PC-9 (cell line): ENCODE measurements around the gene DNM3. TPM values are rescaled to one million over a fixed set of nuclear protein-coding genes. Genes with fewer than 3 reads are reported as not detected.

Source experiments
- BruUV-seq: library from RNA; stranded (reverse); fragments of 400-500 nt; replicated peaks from 2 replicates; lab custom pipeline; 2021; lab: Mats Ljungman, UMichigan
- CTCF ChIA-PET: fragments of 300-600 bp; sonication (Branson Sonifier 250); formaldehyde crosslinking; loops from one replicate; lab custom pipeline; 2022; ENCODE audit warnings: antibody characterized with exemption; lab: Charles Lee
- POLR2A ChIA-PET: fragments of 300-600 bp; sonication (Branson Sonifier 250); formaldehyde crosslinking; loops from one replicate; lab custom pipeline; 2022; ENCODE audit warnings: antibody characterized with exemption; ENCODE audit not compliant: unreplicated experiment; lab: Charles Lee
- DNase-seq, 2 experiments: peaks; one replicate each; pipeline versions ENCODE4 v3.0.0 to v3.0.0-alpha.2; 2015 to 2022; ENCODE audit warnings: mixed read lengths in 1 of 2
- H2AFZ ChIP-seq: fragments of 200-600 bp; sonication (generic); 2 replicates; pipeline ENCODE4 v1.8.1; 2017; ENCODE audit warnings: antibody characterized with exemption
- H3F3A ChIP-seq: fragments of 200-600 bp; sonication (generic); 2 replicates; pipeline ENCODE4 v1.8.1; 2017; ENCODE audit warnings: antibody characterized with exemption, mild to moderate bottlenecking, low read depth; ENCODE audit not compliant: insufficient read depth
- H3K27ac ChIP-seq: fragments of 200-600 bp; sonication (generic); 2 replicates; pipeline ENCODE4 v1.6.1; 2016; ENCODE audit warnings: mixed run types
- H3K27me3 ChIP-seq: fragments of 200-600 bp; sonication (generic); 2 replicates; pipeline ENCODE4 v1.6.1; 2016; ENCODE audit warnings: low read depth, mixed run types; ENCODE audit not compliant: insufficient read depth
- H3K36me3 ChIP-seq: fragments of 200-600 bp; sonication (generic); 2 replicates; pipeline ENCODE4 v1.6.1; 2016; ENCODE audit warnings: low read depth, mixed run types
- H3K4me1 ChIP-seq: fragments of 200-600 bp; sonication (generic); replicated peaks from 2 replicates; pipeline ENCODE4 v1.6.1; 2016; ENCODE audit warnings: mixed run types; ENCODE audit not compliant: insufficient read depth
- H3K4me2 ChIP-seq: fragments of 200-600 bp; sonication (generic); 2 replicates; pipeline ENCODE4 v1.6.1; 2017; ENCODE audit warnings: mixed run types
- H3K4me3 ChIP-seq: fragments of 200-600 bp; sonication (generic); 2 replicates; pipeline ENCODE4 v1.6.1; 2016; ENCODE audit warnings: mixed run types
- H3K79me2 ChIP-seq: fragments of 200-600 bp; sonication (generic); 2 replicates; pipeline ENCODE4 v1.6.1; 2017; ENCODE audit warnings: low read depth, mixed run types
- H3K9me2 ChIP-seq: fragments of 200-600 bp; sonication (generic); 2 replicates; pipeline ENCODE4 v1.8.1; 2017; ENCODE audit warnings: mild to moderate bottlenecking; ENCODE audit not compliant: insufficient read depth
- H3K9me3 ChIP-seq: fragments of 200-600 bp; sonication (generic); 2 replicates; pipeline ENCODE4 v1.8.1; 2016; ENCODE audit warnings: low read depth; ENCODE audit not compliant: insufficient read depth
- H4K20me1 ChIP-seq: fragments of 200-600 bp; sonication (generic); 2 replicates; pipeline ENCODE4 v1.8.1; 2017; ENCODE audit not compliant: insufficient read depth
- CTCF ChIP-seq: fragments of 200-600 bp; sonication (generic); conservative IDR thresholded peaks from 2 replicates; pipeline ENCODE4 v1.6.1; 2017; ENCODE audit warnings: mixed run types, antibody characterized with exemption, mild to moderate bottlenecking, moderate library complexity
- EZH2 ChIP-seq: fragments of 200-600 bp; sonication (generic); IDR thresholded peaks from 2 replicates; pipeline ENCODE4 v1.8.0; 2017; ENCODE audit warnings: antibody characterized with exemption, low read depth
- intact Hi-C: fragments of 100-400 bp; cut with micrococcal nuclease; formaldehyde crosslinking; loops from one replicate; pipeline ENCODE4 v1.10.0; 2022; ENCODE audit not compliant: unreplicated experiment
- total RNA-seq: library from RNA; stranded (reverse); gene quantifications from 2 replicates; pipeline ENCODE4 v1.2.3, GENCODE V29; 2021

DNM3 gene
- total RNA-seq, 1 experiment from 2014 or later = 1.7 TPM

GRCh38 chr1:172162236-172162635 is 320.9 kb downstream of the DNM3 start:
- Histone ChIP-seq H3K27me3 (no peaks in the 10 kb centered on the region), H3K4me2 (no peak overlapping the region), H3K36me3 (no peaks in the 10 kb centered on the region), H3K79me2 (no peaks in the 10 kb centered on the region), H3K4me1 (no peaks in the 10 kb centered on the region), H3K4me3 (no peak overlapping the region), H2AFZ (no peak overlapping the region), H3K9me3 (no peaks in the 10 kb centered on the region), H3K9me2 (no peaks in the 10 kb centered on the region), H3K27ac (no peak overlapping the region), H4K20me1 (no peaks in the 10 kb centered on the region), H3F3A (no peaks in the 10 kb centered on the region)
- intact Hi-C loops = no loop called here
- no peak for TF ChIP-seq EZH2
- no peak for TF ChIP-seq CTCF
- ChIA-PET CTCF (no interaction called here), POLR2A (no interaction called here)
- no peak for DNase-seq
- no TSS peak for BruUV-seq

DNA sequence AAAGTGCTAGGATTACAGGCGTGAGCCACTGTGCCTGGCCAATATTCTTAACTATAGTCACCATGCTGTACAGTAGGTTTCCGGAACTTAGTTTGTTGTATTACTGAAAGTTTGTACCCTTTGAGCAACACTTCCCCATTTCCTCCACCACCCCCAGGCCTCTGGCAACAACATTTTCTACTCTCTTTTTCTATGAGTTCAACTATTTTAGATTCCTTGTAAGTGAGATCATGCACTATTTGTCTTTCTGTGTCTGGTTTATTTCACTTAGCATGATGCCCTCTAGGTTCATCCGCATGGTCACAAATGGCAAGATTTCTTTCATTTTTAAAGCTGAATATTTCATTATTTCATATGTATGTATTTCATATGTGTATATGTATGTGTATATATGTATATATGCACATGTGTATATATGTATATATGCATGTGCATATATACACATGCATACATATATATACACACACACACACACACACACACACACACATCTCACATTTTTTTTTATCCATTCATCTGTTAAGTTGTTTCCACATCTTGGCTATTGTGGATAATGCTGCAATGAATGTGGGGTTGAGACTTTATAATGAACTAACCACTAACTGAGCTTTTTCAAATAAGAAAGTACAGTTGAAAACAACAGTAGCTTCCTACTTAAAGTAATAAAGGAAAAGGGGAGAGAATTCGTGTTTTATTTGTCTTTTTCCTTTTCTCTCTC is 322.4 kb downstream of the DNM3 start:
- H3K27ac ChIP-seq = no peak overlapping the region
- H2AFZ ChIP-seq = no peak overlapping the region
- H3K9me2 ChIP-seq = no peaks in the 10 kb centered on the region; the same call in 1 of the 2 replicates
- no peaks in the 10 kb centered on the region for H3K36me3 ChIP-seq
- no peaks in the 10 kb centered on the region for H3K9me3 ChIP-seq
- ChIA-PET CTCF (interaction anchor here (0.6 to 0.7 kb wide), 2 partner anchors 236 to 301 kb away, joined by 3 to 7 read pairs; no protein-coding TSS in a partner anchor), POLR2A (no interaction called here)
- H3K27me3 ChIP-seq = no peaks in the 10 kb centered on the region
- H3K79me2 ChIP-seq = no peaks in the 10 kb centered on the region
- no peak for DNase-seq
- no peak overlapping the region for H3K4me2 ChIP-seq
- intact Hi-C loops = no loop called here
- H4K20me1 ChIP-seq = no peaks in the 10 kb centered on the region
- no peaks in the 10 kb centered on the region for H3F3A ChIP-seq
- H3K4me1 ChIP-seq = no peaks in the 10 kb centered on the region
- TF ChIP-seq EZH2 (no peak), CTCF (no peak)
- no peak overlapping the region for H3K4me3 ChIP-seq
- BruUV-seq = no TSS peak

DNA sequence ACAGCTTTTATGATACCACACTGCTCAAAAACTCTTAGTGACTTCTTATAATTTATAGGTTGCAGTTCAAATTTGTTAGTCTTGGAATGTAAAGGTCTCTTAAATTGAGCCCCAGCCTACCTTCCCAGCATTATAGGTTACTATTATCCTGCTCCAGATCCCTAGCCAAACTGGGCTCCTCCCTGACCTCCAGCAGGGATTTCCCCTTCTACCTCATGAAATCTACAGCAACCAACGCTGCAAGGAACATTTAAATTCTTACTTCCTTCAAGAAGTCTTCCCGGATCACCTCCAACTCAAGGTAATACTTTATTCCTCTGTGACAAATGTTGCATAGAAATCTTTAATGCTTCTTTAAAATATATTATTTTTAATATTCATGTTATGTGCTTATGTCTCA is 324.1 kb downstream of the DNM3 start:
- no TSS peak for BruUV-seq

More for the DNA sequence above, 324.1 kb downstream of the DNM3 start:
- Histone ChIP-seq H3K4me1 (no peaks in the 10 kb centered on the region), H3K79me2 (no peaks in the 10 kb centered on the region), H3K27me3 (no peaks in the 10 kb centered on the region), H3K4me2 (no peak overlapping the region), H3K36me3 (no peaks in the 10 kb centered on the region), H3F3A (no peaks in the 10 kb centered on the region), H3K4me3 (no peak overlapping the region), H2AFZ (no peak overlapping the region), H3K9me2 (no peaks in the 10 kb centered on the region; the same call in 1 of the 2 replicates), H3K27ac (no peak overlapping the region), H3K9me3 (no peaks in the 10 kb centered on the region), H4K20me1 (no peaks in the 10 kb centered on the region)
- DNase-seq = no peak
- CTCF ChIA-PET = interaction anchor here (0.5 kb wide), 1 partner anchor 222 kb away, joined by 5 read pairs; no protein-coding TSS in a partner anchor
- no peak for TF ChIP-seq CTCF
- no peak for TF ChIP-seq EZH2
- POLR2A ChIA-PET = interaction anchor here (0.6 kb wide), 1 partner anchor 158 kb away, joined by 19 read pairs; no protein-coding TSS in a partner anchor
- intact Hi-C loops = no loop called here
